Keratinocyte (primary cell): Measurements from ENCODE around the gene PIGX. TPM values are rescaled to one million over a fixed set of nuclear protein-coding genes. Genes with fewer than 3 reads are reported as not detected.

Source experiments
- DNase-seq: peaks from one replicate; pipeline ENCODE4 v3.0.0-alpha.2; 2011; ENCODE audit warnings: low read depth, missing footprints, low spot score
- FAIRE-seq: peaks from 2 replicates; lab custom pipeline; 2011; peaks lifted over from hg19 to GRCh38; lab: Jason Lieb, UNC
- H2AFZ ChIP-seq: 2 replicates; pipeline ENCODE4 v1.6.0; 2012; ENCODE audit warnings: low read length, control low read depth, inconsistent platforms; ENCODE audit not compliant: control insufficient read depth
- H3K27ac ChIP-seq: 2 replicates; pipeline ENCODE4 v1.5.1; 2011; ENCODE audit warnings: low read length; ENCODE audit not compliant: control insufficient read depth, insufficient read depth
- H3K27me3 ChIP-seq: 3 replicates; pipeline ENCODE4 v1.6.0; 2011; ENCODE audit warnings: low read length; ENCODE audit not compliant: control insufficient read depth, insufficient read depth; ENCODE audit errors: extremely low read depth
- H3K36me3 ChIP-seq, 2 experiments: 2 replicates in 1 of 2; 3 replicates in 1 of 2; pipeline ENCODE4 v1.5.1; 2011; ENCODE audit warnings: low read length in 2 of 2, mild to moderate bottlenecking in 1 of 2; ENCODE audit not compliant: control insufficient read depth in 2 of 2, insufficient read depth in 2 of 2; ENCODE audit errors: extremely low read depth in 1 of 2
- H3K4me1 ChIP-seq: 3 replicates; pipeline ENCODE4 v1.5.1; 2011; ENCODE audit warnings: low read length; ENCODE audit not compliant: control insufficient read depth, insufficient read depth; ENCODE audit errors: extremely low read depth
- H3K4me2 ChIP-seq: 3 replicates; pipeline ENCODE4 v1.6.0; 2011; ENCODE audit warnings: low read depth, low read length; ENCODE audit not compliant: control insufficient read depth, insufficient read depth; ENCODE audit errors: extremely low read depth
- H3K4me3 ChIP-seq, 3 experiments: fragments of 200-600 bp in 1 of 3; sonication (generic) in 1 of 3; 2 replicates in 2 of 3; 3 replicates in 1 of 3; pipeline ENCODE4 v1.5.1; 2011 to 2016; ENCODE audit warnings: low read length in 3 of 3, mild to moderate bottlenecking in 3 of 3, control low read depth in 2 of 3, inconsistent platforms in 1 of 3, low read depth in 1 of 3, mixed read lengths in 1 of 3, mixed run types in 1 of 3, moderate library complexity in 1 of 3; ENCODE audit not compliant: control insufficient read depth in 2 of 3, insufficient read depth in 2 of 3; ENCODE audit errors: extremely low read depth in 1 of 3
- H3K79me2 ChIP-seq: 2 replicates; pipeline ENCODE4 v1.6.0; 2012; ENCODE audit warnings: low read length; ENCODE audit not compliant: control insufficient read depth, insufficient read depth
- H3K9ac ChIP-seq: 3 replicates; pipeline ENCODE4 v1.6.0; 2011; ENCODE audit warnings: low read length; ENCODE audit not compliant: control insufficient read depth, insufficient read depth; ENCODE audit errors: extremely low read depth
- H3K9me1 ChIP-seq: 3 replicates; pipeline ENCODE4 v1.6.0; 2011; ENCODE audit warnings: low read length; ENCODE audit not compliant: control insufficient read depth, insufficient read depth; ENCODE audit errors: extremely low read depth
- H3K9me3 ChIP-seq: 2 replicates; pipeline ENCODE4 v1.5.1; 2012; ENCODE audit warnings: low read depth, low read length; ENCODE audit not compliant: control insufficient read depth
- H4K20me1 ChIP-seq: 3 replicates; pipeline ENCODE4 v1.6.0; 2011; ENCODE audit warnings: low read length; ENCODE audit not compliant: control insufficient read depth, insufficient read depth; ENCODE audit errors: extremely low read depth
- CTCF ChIP-seq, 3 experiments: IDR thresholded peaks in 1 of 3; conservative IDR thresholded peaks in 1 of 3; optimal IDR thresholded peaks in 1 of 3; 2 replicates in 2 of 3; 3 replicates in 1 of 3; pipeline versions ENCODE3 to v1.5.1; 2011; ENCODE audit warnings: low read length in 3 of 3, mild to moderate bottlenecking in 3 of 3, moderate library complexity in 2 of 3, control low read depth in 1 of 3, inconsistent platforms in 1 of 3; ENCODE audit not compliant: insufficient read depth in 2 of 3; ENCODE audit errors: extremely low read depth in 1 of 3
- EZH2 ChIP-seq: IDR thresholded peaks from one replicate; pipeline ENCODE4 v1.6.1; 2012; ENCODE audit warnings: inconsistent platforms, mild to moderate bottlenecking, low read length, moderate library complexity
- dilution Hi-C: fragments of 300-500 bp; cut with MboI; formaldehyde crosslinking; loops from one replicate; pipeline ENCODE4 v1.7.0; 2020; ENCODE audit warnings: low sequenced_read_pairs; ENCODE audit not compliant: extremely low pct_ligation_motif_present
- polyA plus RNA-seq, 5 experiments: library from polyadenylated mRNA; depleted of rRNA in 3 of 5; stranded (reverse) in 3 of 5; stranded (forward) in 1 of 5; unstranded in 1 of 5; fragments of >200 nt; gene quantifications; 1 replicate in 1 of 5; 2 replicates in 3 of 5; 3 replicates in 1 of 5; pipeline versions ENCODE4 v1.2.1 to v1.2.3, GENCODE V29; 2011 to 2012; ENCODE audit warnings: missing spikeins in 2 of 5, low read depth in 1 of 5, low replicate concordance in 1 of 5

Gene PIGX
- polyA plus RNA-seq, 1 donor (not counting 4 experiments of a cell fraction or from before 2014, with no cell fraction given): 25.0 TPM

DNA sequence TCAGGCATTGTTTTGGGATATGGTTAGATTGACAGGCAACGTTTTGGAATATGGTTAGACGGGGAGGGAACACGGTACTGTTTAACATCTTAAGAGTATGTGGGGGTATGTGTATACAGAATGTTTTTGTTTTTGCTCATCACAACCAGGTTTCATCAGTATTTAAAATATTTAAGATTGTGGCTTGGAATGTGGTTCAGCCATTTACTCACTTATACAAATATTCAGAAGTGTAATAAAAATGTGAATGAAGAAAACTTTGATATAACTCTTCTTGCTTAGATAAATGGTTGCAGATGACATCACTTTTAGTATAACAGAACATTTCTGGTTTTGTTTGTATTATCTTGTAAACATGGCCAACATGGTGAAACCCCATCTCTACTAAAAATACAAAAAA lies 23.6 kb downstream of the PIGX start:
- no peak overlapping the region for H3K4me2 ChIP-seq
- H3K27me3 ChIP-seq: no peaks in the 10 kb centered on the region
- no peak overlapping the region for H3K9ac ChIP-seq
- DNase-seq (no peak), FAIRE-seq (no peak)
- peaks cover 0 to 4% of the 10 kb centered on the region in 2 experiments for H3K36me3 ChIP-seq
- TF ChIP-seq CTCF (optimal IDR thresholded peaks at IDR 0.05 in 1 of 3, IDR thresholded peaks at IDR 0.05 in 1 of 3, conservative IDR thresholded peaks at IDR 0.05 in 1 of 3; ENCODE audit: extremely low read depth in 1 of 3, insufficient read depth in 2 of 3, low read length in 3 of 3): no peak
- TF ChIP-seq EZH2: no peak
- no peaks in the 10 kb centered on the region for H3K4me1 ChIP-seq
- H3K4me3 ChIP-seq: no peak overlapping the region
- H3K9me3 ChIP-seq: no peaks in the 10 kb centered on the region
- H3K9me1 ChIP-seq: no peaks in the 10 kb centered on the region
- no peak overlapping the region for H2AFZ ChIP-seq
- no peaks in the 10 kb centered on the region for H4K20me1 ChIP-seq
- dilution Hi-C loops: no loop called here
- H3K27ac ChIP-seq: no peak overlapping the region
- peaks cover 9% of the 10 kb centered on the region for H3K79me2 ChIP-seq

DNA sequence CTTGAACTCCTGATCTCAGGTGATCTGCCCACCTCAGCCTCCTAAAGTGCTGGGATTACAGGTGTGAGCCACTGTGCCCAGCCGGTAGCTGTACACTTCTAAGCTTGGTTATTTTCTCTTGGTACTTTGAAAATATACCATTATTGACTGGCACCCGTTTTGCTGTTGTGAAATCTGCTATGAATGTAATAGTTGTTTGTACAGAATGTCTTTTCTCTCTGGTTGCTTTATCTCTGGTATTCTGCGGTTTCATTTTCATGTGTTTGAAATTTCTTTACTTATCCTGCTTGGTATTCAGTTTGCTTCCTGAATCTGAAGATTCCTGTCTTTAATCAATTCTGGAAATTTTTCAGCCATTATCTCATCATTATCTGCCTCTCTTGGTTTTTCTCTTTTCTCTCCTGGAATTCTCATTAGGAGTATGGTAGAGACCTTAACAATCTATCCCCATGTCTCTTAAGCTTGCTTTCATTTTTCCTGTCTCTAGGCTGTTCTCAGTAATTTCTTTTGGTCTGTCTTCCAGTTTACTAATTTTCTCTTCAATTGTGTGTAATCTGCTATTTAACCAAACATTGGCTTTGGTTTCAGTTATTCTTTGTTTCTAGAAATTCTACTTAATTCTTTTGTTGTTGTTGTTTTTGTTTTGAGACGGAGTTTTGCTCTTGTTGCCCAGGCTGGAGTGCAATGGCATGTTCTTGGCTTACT lies 24.6 kb downstream of the PIGX start:
- H3K9ac ChIP-seq: no peak overlapping the region
- H3K9me1 ChIP-seq: no peaks in the 10 kb centered on the region
- H3K27ac ChIP-seq: no peak overlapping the region
- H2AFZ ChIP-seq: no peak overlapping the region
- no peak for DNase-seq
- H3K27me3 ChIP-seq: no peaks in the 10 kb centered on the region
- H3K4me2 ChIP-seq: no peak overlapping the region
- no peak overlapping the region for H3K4me3 ChIP-seq
- peaks cover 0 to 4% of the 10 kb centered on the region in 2 experiments for H3K36me3 ChIP-seq
- FAIRE-seq: no peak
- H3K4me1 ChIP-seq: no peaks in the 10 kb centered on the region
- TF ChIP-seq EZH2: no peak
- TF ChIP-seq CTCF (optimal IDR thresholded peaks at IDR 0.05 in 1 of 3, IDR thresholded peaks at IDR 0.05 in 1 of 3, conservative IDR thresholded peaks at IDR 0.05 in 1 of 3; ENCODE audit: extremely low read depth in 1 of 3, insufficient read depth in 2 of 3, low read length in 3 of 3): no peak
- H3K9me3 ChIP-seq: no peaks in the 10 kb centered on the region
- dilution Hi-C loops: no loop called here
- H4K20me1 ChIP-seq: no peaks in the 10 kb centered on the region
- peaks cover 19% of the 10 kb centered on the region for H3K79me2 ChIP-seq
